Mesendoderm (in vitro differentiated cells): ENCODE results near the gene SNRPF.
A peak's percentile ranks its signal among the peaks of the same experiment; 100 is the strongest.

Source experiments
- DNase-seq: peaks from one replicate; pipeline ENCODE4 v3.0.0; 2013
- H2AK5ac ChIP-seq: 2 replicates; pipeline ENCODE4 v1.6.1; 2013; ENCODE audit warnings: low read length, inconsistent platforms
- H2BK120ac ChIP-seq: 2 replicates; pipeline ENCODE4 v1.6.1; 2013; ENCODE audit warnings: low read depth, mild to moderate bottlenecking, low read length, moderate library complexity, mixed read lengths
- H2BK15ac ChIP-seq: replicated peaks from 2 replicates; pipeline ENCODE4 v1.6.1; 2013; ENCODE audit warnings: low read depth, mild to moderate bottlenecking, moderate library complexity
- H2BK5ac ChIP-seq: 2 replicates; pipeline ENCODE4 v1.6.1; 2013; ENCODE audit warnings: low read length, inconsistent platforms
- H3K18ac ChIP-seq: 2 replicates; pipeline ENCODE4 v1.6.1; 2013; ENCODE audit warnings: mild to moderate bottlenecking, low read length, mixed read lengths
- H3K23ac ChIP-seq: one replicate; pipeline ENCODE4 v1.6.1; 2013; ENCODE audit warnings: low read length
- H3K27ac ChIP-seq: 2 replicates; pipeline ENCODE4 v1.5.1; 2013; ENCODE audit warnings: low read depth, mild to moderate bottlenecking, inconsistent platforms, low read length, moderate library complexity
- H3K27me3 ChIP-seq: 2 replicates; pipeline ENCODE4 v1.6.1; 2013; ENCODE audit warnings: low read length, control low read depth, mild to moderate bottlenecking, inconsistent platforms; ENCODE audit not compliant: insufficient read depth, poor library complexity
- H3K36me3 ChIP-seq: 2 replicates; pipeline ENCODE4 v1.6.1; 2013; ENCODE audit warnings: low read length, inconsistent platforms; ENCODE audit not compliant: control insufficient read depth, insufficient read depth
- H3K4ac ChIP-seq: one replicate; pipeline ENCODE4 v1.6.1; 2013; ENCODE audit warnings: low read depth, mild to moderate bottlenecking, low read length, moderate library complexity
- H3K4me1 ChIP-seq: 2 replicates; pipeline ENCODE4 v1.6.1; 2013; ENCODE audit warnings: low read depth, low read length, inconsistent platforms; ENCODE audit not compliant: control insufficient read depth
- H3K4me2 ChIP-seq: 2 replicates; pipeline ENCODE4 v1.6.1; 2013; ENCODE audit warnings: low read length
- H3K4me3 ChIP-seq: 2 replicates; pipeline ENCODE4 v1.5.1; 2013; ENCODE audit warnings: mild to moderate bottlenecking, low read length
- H3K56ac ChIP-seq: one replicate; pipeline ENCODE4 v1.6.1; 2013; ENCODE audit warnings: low read length
- H3K79me1 ChIP-seq: 2 replicates; pipeline ENCODE4 v1.6.1; 2013; ENCODE audit warnings: low read length, inconsistent platforms
- H3K79me2 ChIP-seq: 2 replicates; pipeline ENCODE4 v1.6.1; 2013; ENCODE audit warnings: mild to moderate bottlenecking, low read length; ENCODE audit not compliant: control insufficient read depth, insufficient read depth
- H3K9ac ChIP-seq: 2 replicates; pipeline ENCODE4 v1.6.1; 2013; ENCODE audit warnings: low read length, inconsistent platforms
- H4K5ac ChIP-seq: one replicate; pipeline ENCODE4 v1.6.1; 2013; ENCODE audit warnings: low read length
- H4K8ac ChIP-seq: one replicate; pipeline ENCODE4 v1.6.1; 2013; ENCODE audit warnings: low read depth, mild to moderate bottlenecking, control low read depth, low read length, moderate library complexity
- WGBS: extraction: QIAGEN DNeasy Blood & Tissue Kit; methylation state at CpG from one replicate; pipeline ENCODE4 v1.1.7; 2013; ENCODE audit warnings: low lambda C conversion rate, missing lambda C conversion rate; ENCODE audit not compliant: insufficient coverage; ENCODE audit errors: extremely low coverage; 5-methylcytosine and 5-hydroxymethylcytosine counted together

SNRPF gene

GRCh38 chr12:95820096-95820703, 38.6 kb upstream of the SNRPF start:
- DNase-seq, result peak; percentile 33
- Histone ChIP-seq H3K36me3 (no peaks in the 10 kb centered on the region), H3K4me2 (no peak overlapping the region), H4K5ac (no peak overlapping the region), H3K23ac (no peak overlapping the region), H3K9ac (no peak overlapping the region), H3K27ac (no peak overlapping the region), H2BK5ac (no peak overlapping the region), H2BK15ac (no peak overlapping the region), H3K4me1 (no peaks in the 10 kb centered on the region), H3K4me3 (no peak overlapping the region), H3K79me1 (no peaks in the 10 kb centered on the region), H2BK120ac (no peak overlapping the region), H3K4ac (no peak overlapping the region), H3K79me2 (no peaks in the 10 kb centered on the region), H3K18ac (no peak overlapping the region), H4K8ac (no peak overlapping the region), H2AK5ac (no peak overlapping the region), H3K56ac (no peak overlapping the region), H3K27me3 (no peaks in the 10 kb centered on the region)
- WGBS, result no CpG with 5 or more reads among the region's 1 CpG

- H2AK5ac ChIP-seq, result no peak overlapping the region
- no peaks in the 10 kb centered on the region for H3K4me1 ChIP-seq
- no peaks in the 10 kb centered on the region for H3K27me3 ChIP-seq
- no peak overlapping the region for H3K4ac ChIP-seq
- H3K4me3 ChIP-seq, result no peak overlapping the region
- DNase-seq, result no peak
- no peak overlapping the region for H3K27ac ChIP-seq
- no peaks in the 10 kb centered on the region for H3K79me2 ChIP-seq
- no peak overlapping the region for H3K4me2 ChIP-seq
- no peak overlapping the region for H3K18ac ChIP-seq
- no peak overlapping the region for H3K23ac ChIP-seq
- H4K5ac ChIP-seq, result no peak overlapping the region
- H3K9ac ChIP-seq, result no peak overlapping the region
- no peaks in the 10 kb centered on the region for H3K79me1 ChIP-seq
- H2BK120ac ChIP-seq, result no peak overlapping the region
- H4K8ac ChIP-seq, result no peak overlapping the region
- H3K36me3 ChIP-seq, result no peaks in the 10 kb centered on the region
- H3K56ac ChIP-seq, result no peak overlapping the region
- no peak overlapping the region for H2BK5ac ChIP-seq
- no peak overlapping the region for H2BK15ac ChIP-seq
Observed at GRCh38 chr12:95829395-95829794, 29.4 kb upstream of the SNRPF start.

GRCh38 chr12:95830335-95831089, 28.2 kb upstream of the SNRPF start:
- H3K56ac ChIP-seq, result no peak overlapping the region
- no peak overlapping the region for H4K8ac ChIP-seq
- no peaks in the 10 kb centered on the region for H3K27me3 ChIP-seq
- H3K36me3 ChIP-seq, result no peaks in the 10 kb centered on the region
- H3K4ac ChIP-seq, result no peak overlapping the region
- WGBS, result no CpG with 5 or more reads among the region's 2 CpGs
- no peak overlapping the region for H3K4me3 ChIP-seq
- H2BK15ac ChIP-seq, result no peak overlapping the region
- no peaks in the 10 kb centered on the region for H3K79me2 ChIP-seq
- no peak overlapping the region for H4K5ac ChIP-seq
- H3K4me2 ChIP-seq, result no peak overlapping the region
- H3K27ac ChIP-seq, result no peak overlapping the region
- H2AK5ac ChIP-seq, result no peak overlapping the region
- H3K4me1 ChIP-seq, result no peaks in the 10 kb centered on the region
- no peak for DNase-seq
- no peak overlapping the region for H2BK5ac ChIP-seq
- H3K18ac ChIP-seq, result no peak overlapping the region
- H3K79me1 ChIP-seq, result no peaks in the 10 kb centered on the region
- no peak overlapping the region for H3K9ac ChIP-seq
- no peak overlapping the region for H2BK120ac ChIP-seq
- no peak overlapping the region for H3K23ac ChIP-seq

- no peak for DNase-seq
- H3K18ac ChIP-seq, result no peak overlapping the region
Observed at GRCh38 chr12:95834572-95834971, 24.2 kb upstream of the SNRPF start.

GRCh38 chr12:95836185-95836609, 22.6 kb upstream of the SNRPF start:
- Histone ChIP-seq H3K27ac (no peak overlapping the region), H3K4ac (no peak overlapping the region), H3K56ac (no peak overlapping the region), H2BK5ac (no peak overlapping the region), H2BK15ac (no peak overlapping the region), H3K79me2 (no peaks in the 10 kb centered on the region), H2BK120ac (no peak overlapping the region), H4K8ac (no peak overlapping the region), H3K18ac (no peak overlapping the region), H3K36me3 (no peaks in the 10 kb centered on the region), H3K9ac (no peak overlapping the region), H3K27me3 (no peaks in the 10 kb centered on the region), H3K4me3 (no peak overlapping the region), H3K79me1 (no peaks in the 10 kb centered on the region), H3K23ac (no peak overlapping the region), H3K4me1 (no peaks in the 10 kb centered on the region), H4K5ac (no peak overlapping the region), H2AK5ac (no peak overlapping the region), H3K4me2 (no peak overlapping the region)
- no peak for DNase-seq
- no CpG with 5 or more reads among the region's 3 CpGs for WGBS

More at GRCh38 chr12:95834572-95834971, 24.2 kb upstream of the SNRPF start:
- H3K4me2 ChIP-seq, result no peak overlapping the region
- no peaks in the 10 kb centered on the region for H3K79me2 ChIP-seq
- H3K23ac ChIP-seq, result no peak overlapping the region
- no peak overlapping the region for H3K4ac ChIP-seq
- no peak overlapping the region for H3K56ac ChIP-seq
- no peaks in the 10 kb centered on the region for H3K36me3 ChIP-seq
- H2BK15ac ChIP-seq, result no peak overlapping the region
- H2BK120ac ChIP-seq, result no peak overlapping the region
- no peak overlapping the region for H4K8ac ChIP-seq
- no peak overlapping the region for H3K9ac ChIP-seq
- H3K27me3 ChIP-seq, result no peaks in the 10 kb centered on the region
- H3K4me1 ChIP-seq, result no peaks in the 10 kb centered on the region
- no peak overlapping the region for H3K4me3 ChIP-seq
- no peaks in the 10 kb centered on the region for H3K79me1 ChIP-seq
- H3K27ac ChIP-seq, result no peak overlapping the region
- H4K5ac ChIP-seq, result no peak overlapping the region
- no peak overlapping the region for H2AK5ac ChIP-seq
- no CpG with 5 or more reads among the region's 1 CpG for WGBS
- no peak overlapping the region for H2BK5ac ChIP-seq
